Hepatocyte (in vitro differentiated cells): ENCODE data around the gene CILP.

Source experiments
- EZH2 ChIP-seq: fragments of 200-600 bp; sonication (generic); IDR thresholded peaks from 2 replicates; pipeline ENCODE4 v1.6.1; 2016; ENCODE audit warnings: antibody characterized with exemption, mild to moderate bottlenecking, borderline replicate concordance
- EZH2phosphoT487 ChIP-seq: fragments of 200-600 bp; sonication (generic); IDR thresholded peaks from one replicate; pipeline ENCODE4 v1.6.1; 2018; ENCODE audit warnings: antibody characterized with exemption, mild to moderate bottlenecking, low read depth, moderate library complexity; ENCODE audit not compliant: unreplicated experiment, severe bottlenecking
- TF ChIP-seq, protein P1 (sequence below): fragments of 200-600 bp; sonication (generic); IDR thresholded peaks from 2 replicates; pipeline ENCODE4 v1.5.1; 2016; ENCODE audit warnings: antibody characterized with exemption, mild to moderate bottlenecking; ENCODE audit not compliant: poor library complexity

DNA sequence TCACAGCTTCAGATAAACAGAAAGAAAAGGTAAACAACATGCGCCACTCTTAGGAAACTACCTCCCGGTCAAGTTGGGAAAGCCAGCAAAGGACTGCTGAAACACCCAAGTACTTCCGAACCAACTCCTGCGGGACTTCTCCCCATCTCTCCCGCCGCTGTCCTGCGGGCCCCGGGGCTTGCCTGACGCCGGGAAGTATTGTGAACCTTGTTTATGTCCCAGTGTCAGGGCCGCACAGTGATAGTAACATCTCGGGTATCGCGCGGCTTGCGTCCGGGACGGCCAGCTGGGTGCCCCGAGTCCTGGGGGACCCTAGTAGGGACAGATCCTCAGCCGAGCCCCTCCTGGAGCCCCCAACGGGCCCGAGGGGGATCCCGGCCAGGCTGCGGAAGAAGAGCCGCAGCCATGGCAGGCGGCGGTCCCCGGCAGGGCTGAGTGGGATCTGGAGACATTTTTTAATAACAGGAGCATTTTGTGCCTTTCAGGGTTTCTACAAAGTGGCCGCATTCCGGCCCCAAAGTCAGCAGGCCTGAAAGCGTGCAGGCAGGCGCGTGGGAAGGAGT lies 26.9 kb downstream of the CILP start:
- TF ChIP-seq EZH2phosphoT487 (no peak), EZH2 (no peak)
- TF ChIP-seq, protein P1, sequence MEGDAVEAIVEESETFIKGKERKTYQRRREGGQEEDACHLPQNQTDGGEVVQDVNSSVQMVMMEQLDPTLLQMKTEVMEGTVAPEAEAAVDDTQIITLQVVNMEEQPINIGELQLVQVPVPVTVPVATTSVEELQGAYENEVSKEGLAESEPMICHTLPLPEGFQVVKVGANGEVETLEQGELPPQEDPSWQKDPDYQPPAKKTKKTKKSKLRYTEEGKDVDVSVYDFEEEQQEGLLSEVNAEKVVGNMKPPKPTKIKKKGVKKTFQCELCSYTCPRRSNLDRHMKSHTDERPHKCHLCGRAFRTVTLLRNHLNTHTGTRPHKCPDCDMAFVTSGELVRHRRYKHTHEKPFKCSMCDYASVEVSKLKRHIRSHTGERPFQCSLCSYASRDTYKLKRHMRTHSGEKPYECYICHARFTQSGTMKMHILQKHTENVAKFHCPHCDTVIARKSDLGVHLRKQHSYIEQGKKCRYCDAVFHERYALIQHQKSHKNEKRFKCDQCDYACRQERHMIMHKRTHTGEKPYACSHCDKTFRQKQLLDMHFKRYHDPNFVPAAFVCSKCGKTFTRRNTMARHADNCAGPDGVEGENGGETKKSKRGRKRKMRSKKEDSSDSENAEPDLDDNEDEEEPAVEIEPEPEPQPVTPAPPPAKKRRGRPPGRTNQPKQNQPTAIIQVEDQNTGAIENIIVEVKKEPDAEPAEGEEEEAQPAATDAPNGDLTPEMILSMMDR, result no peak
